ENCODE measurements around the gene CDRT4. TPM values are rescaled to one million over a fixed set of nuclear protein-coding genes. Genes with fewer than 3 reads are reported as not detected.

CDRT4 gene
- total RNA-seq, 2 experiments from 2014 or later = 6.1 to 6.2 TPM

DNA sequence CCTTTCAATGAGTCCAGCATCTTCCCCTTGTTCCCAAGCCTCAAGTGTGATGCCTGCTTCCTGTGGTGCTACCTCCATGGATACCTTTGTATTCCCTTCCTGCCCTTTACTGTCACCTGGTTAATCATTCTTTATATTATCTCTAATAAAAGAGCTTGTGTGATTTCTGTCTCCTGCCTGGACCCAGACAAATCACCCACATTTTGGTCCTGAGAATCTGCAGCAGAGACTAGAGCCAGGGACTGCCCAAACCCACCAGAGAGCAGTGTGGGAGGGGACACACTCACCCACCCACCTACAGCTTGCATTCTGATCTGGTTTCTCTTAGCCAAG lies 30.2 kb downstream of the CDRT4 start:
- no peak overlapping the region for H3K4me3 Mint-ChIP-seq
- POLR2A ChIA-PET = interaction anchor here (1.2 kb wide), 1 partner anchor 10 kb away, joined by 3 read pairs; no protein-coding TSS in a partner anchor
- CTCF ChIA-PET = interaction anchor here (0.7 to 3.5 kb wide), 7 partner anchors 8 to 180 kb away, joined by 3 to 20 read pairs (median 4); no protein-coding TSS in a partner anchor
- H3K4me1 Mint-ChIP-seq (ENCODE audit: low read depth) = peaks cover 18% of the 10 kb centered on the region
- H3K27ac Mint-ChIP-seq = peak overlapping the region; percentile 84
- H3K9me3 Mint-ChIP-seq (ENCODE audit: insufficient read depth) = peaks cover 5% of the 10 kb centered on the region
- ATAC-seq = no peak
- H3K27me3 Mint-ChIP-seq (ENCODE audit: low read depth) = no peaks in the 10 kb centered on the region
- peaks cover 38% of the 10 kb centered on the region for H3K36me3 Mint-ChIP-seq (ENCODE audit: low read depth)
- DNase-seq = no peak

DNA sequence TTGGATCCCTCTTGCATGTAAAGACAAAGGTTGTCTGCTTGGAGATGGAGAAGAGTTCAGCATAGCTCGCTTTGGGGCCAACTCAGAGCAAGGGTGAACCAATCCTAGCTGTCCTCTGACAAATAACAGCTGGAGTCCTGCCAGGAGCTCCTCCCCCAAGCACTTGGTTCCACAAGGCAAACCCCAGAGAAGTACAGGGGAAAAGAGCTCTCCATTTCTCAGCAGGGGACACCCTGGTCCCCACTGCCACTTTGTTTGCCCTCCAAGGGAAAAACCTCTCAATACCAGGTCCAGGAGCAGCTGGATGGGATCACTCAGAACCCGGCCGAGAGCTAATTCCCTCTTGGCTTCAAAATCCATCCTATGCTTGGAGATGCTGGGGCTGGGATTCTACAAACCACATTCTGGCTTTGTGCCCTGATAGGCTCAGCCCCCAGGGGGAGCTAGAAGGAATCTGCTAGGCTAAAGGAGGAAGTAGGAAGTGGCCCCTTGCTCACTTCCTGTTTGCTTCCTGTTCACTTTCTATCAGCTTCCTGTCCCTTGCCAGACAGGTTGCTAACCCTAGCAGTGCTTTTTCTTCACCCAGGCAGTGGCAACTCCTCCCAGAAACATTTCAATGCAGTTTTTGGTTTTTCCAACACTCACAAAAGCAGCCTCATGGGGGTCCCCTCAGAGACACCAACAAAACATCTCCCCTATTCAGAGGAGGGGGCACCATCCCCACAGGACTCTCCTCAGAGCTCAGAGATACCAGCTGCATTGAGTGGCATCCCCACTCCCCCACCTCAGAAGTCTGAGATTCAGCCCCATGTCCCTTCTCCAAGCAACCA lies 30.7 kb downstream of the CDRT4 start:
- ATAC-seq = peak; percentile 51
- POLR2A ChIA-PET = interaction anchor here (1.2 kb wide), 1 partner anchor 10 kb away, joined by 3 read pairs; no protein-coding TSS in a partner anchor
- H3K36me3 Mint-ChIP-seq (ENCODE audit: low read depth) = peaks cover 38% of the 10 kb centered on the region

DNA sequence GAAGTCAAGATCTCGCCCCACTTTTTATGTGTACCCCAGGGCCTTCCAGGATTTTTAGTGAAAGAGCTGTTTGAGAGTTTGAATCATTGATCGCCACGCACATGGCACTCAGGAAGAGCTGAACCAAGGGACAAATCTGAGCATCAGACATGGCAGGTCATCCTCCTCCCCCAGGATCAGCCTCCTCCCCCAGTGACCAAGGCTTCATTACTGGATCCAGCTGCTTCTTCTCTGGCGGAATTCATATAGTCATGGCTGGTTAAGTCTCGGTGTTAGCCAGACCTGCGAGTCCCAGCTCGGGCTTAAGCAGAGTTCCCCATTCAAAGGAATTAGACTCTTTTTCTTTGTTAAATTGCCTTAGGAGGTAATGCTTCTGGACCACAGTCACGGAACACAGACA lies 32.5 kb downstream of the CDRT4 start:
- Mint-ChIP-seq H3K36me3 (ENCODE audit: low read depth) (peaks cover 38% of the 10 kb centered on the region), H3K4me3 (no peak overlapping the region), H3K4me1 (ENCODE audit: low read depth) (peaks cover 18% of the 10 kb centered on the region), H3K27ac (no peak overlapping the region), H3K27me3 (ENCODE audit: low read depth) (no peaks in the 10 kb centered on the region), H3K9me3 (ENCODE audit: insufficient read depth) (peaks cover 5% of the 10 kb centered on the region)
- no peak for ATAC-seq
- CTCF ChIA-PET = no interaction called here
- POLR2A ChIA-PET = no interaction called here
- DNase-seq = no peak

More for the DNA sequence above, 30.7 kb downstream of the CDRT4 start:
- CTCF ChIA-PET = interaction anchor here (0.7 to 3.5 kb wide), 10 partner anchors 8 to 179 kb away, joined by 3 to 20 read pairs (median 4); no protein-coding TSS in a partner anchor
- Mint-ChIP-seq H3K27ac (peak overlapping the region; percentile 84), H3K4me3 (no peak overlapping the region), H3K9me3 (ENCODE audit: insufficient read depth) (peaks cover 5% of the 10 kb centered on the region), H3K4me1 (ENCODE audit: low read depth) (peaks cover 18% of the 10 kb centered on the region), H3K27me3 (ENCODE audit: low read depth) (no peaks in the 10 kb centered on the region)
- DNase-seq = peak; percentile 64

DNA sequence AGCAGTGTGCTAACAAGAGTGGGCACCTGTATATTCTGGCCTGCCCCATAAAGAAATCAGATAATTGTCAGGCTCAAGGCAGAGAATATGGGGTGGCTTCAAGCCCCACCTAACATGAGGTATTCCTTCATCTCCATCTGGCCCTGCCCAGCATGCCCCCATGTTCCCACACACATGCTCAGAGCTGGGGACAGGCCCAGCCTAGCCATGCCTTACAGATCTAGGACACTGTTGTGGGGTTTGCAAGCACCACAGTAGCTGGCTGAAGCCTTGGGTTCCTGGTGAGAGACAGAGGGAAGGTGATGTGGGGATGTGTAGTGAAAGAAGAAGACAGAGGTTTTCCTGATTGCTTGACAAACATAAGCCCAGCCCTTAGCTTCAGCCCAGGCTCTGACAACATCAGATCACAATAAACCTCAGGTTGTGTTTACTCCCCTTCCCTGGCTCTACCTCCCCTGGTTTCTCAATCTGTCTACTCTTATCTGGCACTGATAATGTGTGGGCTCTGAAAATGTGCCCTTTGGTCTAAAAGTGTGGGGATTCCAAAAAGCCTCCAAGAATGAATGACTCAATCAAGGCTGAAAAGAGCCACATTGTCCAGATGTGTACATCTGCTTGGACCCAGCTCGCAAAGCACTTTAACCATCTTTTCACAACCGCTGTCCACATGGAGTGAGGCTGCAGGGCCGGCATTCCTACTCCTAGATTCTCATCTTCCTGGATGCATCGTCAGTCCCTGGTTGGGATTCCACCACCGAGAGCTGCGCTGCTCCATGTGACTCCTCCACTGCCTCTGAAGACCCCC lies 34.4 kb downstream of the CDRT4 start:
- POLR2A ChIA-PET = no interaction called here
- Mint-ChIP-seq H3K9me3 (ENCODE audit: insufficient read depth) (peaks cover 5% of the 10 kb centered on the region), H3K36me3 (ENCODE audit: low read depth) (peaks cover 24% of the 10 kb centered on the region), H3K4me3 (no peak overlapping the region), H3K27me3 (ENCODE audit: low read depth) (peaks cover 2% of the 10 kb centered on the region), H3K27ac (no peak overlapping the region), H3K4me1 (ENCODE audit: low read depth) (peaks cover 18% of the 10 kb centered on the region)
- no peak for ATAC-seq
- DNase-seq = no peak
- CTCF ChIA-PET = no interaction called here

DNA sequence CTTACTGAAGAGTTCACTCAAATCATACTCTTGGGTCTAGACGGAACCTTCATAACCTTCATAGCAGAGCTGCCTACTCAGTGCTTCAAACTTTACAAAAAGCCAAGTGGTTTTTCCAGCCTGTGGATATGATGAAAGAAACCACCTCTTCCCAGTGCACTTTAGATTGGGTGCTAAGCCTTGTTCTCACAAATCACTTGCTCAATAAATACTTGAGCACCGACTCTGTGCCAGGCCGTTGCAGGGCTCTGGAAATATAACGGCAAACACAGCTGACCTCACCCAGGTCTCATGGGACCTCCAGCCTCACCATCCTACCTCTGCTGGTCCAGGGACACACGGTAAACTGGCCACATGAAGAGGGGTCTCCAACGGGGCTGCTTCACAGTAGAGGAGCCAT lies 35.7 kb downstream of the CDRT4 start:
- Mint-ChIP-seq H3K9me3 (ENCODE audit: insufficient read depth) (peaks cover 5% of the 10 kb centered on the region), H3K27me3 (ENCODE audit: low read depth) (peaks cover 2% of the 10 kb centered on the region), H3K27ac (no peak overlapping the region), H3K4me1 (ENCODE audit: low read depth) (peaks cover 10% of the 10 kb centered on the region), H3K4me3 (no peak overlapping the region), H3K36me3 (ENCODE audit: low read depth) (peaks cover 13% of the 10 kb centered on the region)
- DNase-seq = no peak
- ATAC-seq = no peak
- CTCF ChIA-PET = no interaction called here
- POLR2A ChIA-PET = no interaction called here

DNA sequence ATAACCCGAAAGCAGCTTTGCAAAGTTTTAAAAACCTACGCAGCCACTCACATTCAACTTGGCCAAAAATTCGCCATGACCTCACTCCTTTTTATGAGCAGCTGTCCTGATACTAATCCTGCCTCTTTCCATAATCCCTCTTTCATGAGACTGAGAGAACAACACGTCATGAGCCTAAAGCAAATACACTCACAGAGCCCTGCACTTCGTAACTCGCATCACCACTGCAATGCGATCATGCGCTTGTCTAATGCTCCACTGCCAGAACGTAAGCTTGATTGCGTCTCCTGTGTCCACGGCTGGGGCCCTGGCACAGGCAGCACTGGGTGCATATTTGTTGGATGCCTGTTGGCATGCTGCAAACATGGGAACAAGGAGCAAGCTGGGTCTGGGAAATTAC lies 36.2 kb downstream of the CDRT4 start:
- ATAC-seq = no peak
- H3K4me1 Mint-ChIP-seq (ENCODE audit: low read depth) = peaks cover 4% of the 10 kb centered on the region
- POLR2A ChIA-PET = no interaction called here

DNA sequence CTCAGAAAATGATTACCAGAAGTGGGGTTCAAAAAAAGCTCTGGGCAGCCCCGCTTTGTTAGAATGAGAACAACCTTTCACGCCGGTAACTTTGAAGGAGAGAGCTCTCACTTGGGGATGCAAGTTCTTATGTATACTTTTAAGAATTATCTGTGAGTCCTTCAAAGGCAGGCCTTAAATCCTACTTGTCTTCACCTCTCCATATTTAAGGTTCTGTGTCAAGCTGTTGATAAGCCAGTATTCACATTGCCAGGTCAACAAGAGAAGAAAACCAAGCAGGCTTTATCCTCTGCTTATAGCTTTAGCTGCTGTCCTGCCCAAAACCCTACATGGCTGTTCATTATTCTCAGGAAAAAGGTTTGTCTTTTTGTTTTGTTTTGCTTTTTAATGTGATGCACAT lies 42.9 kb downstream of the CDRT4 start:
- Mint-ChIP-seq H3K4me3 (no peak overlapping the region), H3K27me3 (ENCODE audit: low read depth) (peaks cover 7% of the 10 kb centered on the region), H3K4me1 (ENCODE audit: low read depth) (no peaks in the 10 kb centered on the region), H3K27ac (no peak overlapping the region), H3K36me3 (ENCODE audit: low read depth) (no peaks in the 10 kb centered on the region), H3K9me3 (ENCODE audit: insufficient read depth) (no peaks in the 10 kb centered on the region)
- CTCF ChIA-PET = interaction anchor here (1.5 kb wide), 1 partner anchor 12 kb away, joined by 4 read pairs; no protein-coding TSS in a partner anchor
- POLR2A ChIA-PET = no interaction called here
- ATAC-seq = no peak
- DNase-seq = no peak

More for the DNA sequence above, 36.2 kb downstream of the CDRT4 start:
- CTCF ChIA-PET = no interaction called here
- H3K27me3 Mint-ChIP-seq (ENCODE audit: low read depth) = peaks cover 2% of the 10 kb centered on the region
- H3K9me3 Mint-ChIP-seq (ENCODE audit: insufficient read depth) = peaks cover 5% of the 10 kb centered on the region
- no peak overlapping the region for H3K4me3 Mint-ChIP-seq
- no peak for DNase-seq
- H3K36me3 Mint-ChIP-seq (ENCODE audit: low read depth) = peaks cover 7% of the 10 kb centered on the region
- no peak overlapping the region for H3K27ac Mint-ChIP-seq

DNA sequence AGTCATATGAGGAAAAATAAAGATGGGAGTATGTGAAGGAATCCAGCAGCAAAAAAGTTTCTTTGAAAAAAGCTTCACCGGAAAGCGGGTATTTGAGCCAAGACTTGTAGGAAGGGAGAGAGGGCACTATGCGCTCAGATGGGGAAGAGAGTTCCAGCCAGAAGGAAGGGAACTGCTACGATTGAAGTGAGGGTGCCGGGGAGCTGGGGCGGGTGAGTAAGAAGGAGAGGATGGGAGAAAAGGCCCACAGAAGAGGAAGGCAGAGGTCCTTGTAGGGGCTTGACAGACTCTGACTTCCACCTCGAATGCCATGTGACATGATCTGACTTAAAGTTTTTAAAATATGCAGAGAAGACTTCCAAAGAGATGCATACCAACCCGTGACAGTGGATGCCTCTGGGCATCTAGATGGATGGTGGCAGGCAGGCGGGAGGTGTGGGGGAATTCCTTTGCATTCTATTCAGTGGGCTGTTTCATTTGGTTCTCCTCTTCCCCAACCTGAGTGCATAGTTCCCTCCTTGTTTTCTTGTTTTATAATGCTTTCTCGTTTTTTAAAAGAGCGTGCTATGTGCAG lies 44.9 kb downstream of the CDRT4 start:
- CTCF ChIA-PET = no interaction called here
- Mint-ChIP-seq H3K27me3 (ENCODE audit: low read depth) (peaks cover 5% of the 10 kb centered on the region), H3K27ac (no peak overlapping the region), H3K9me3 (ENCODE audit: insufficient read depth) (no peaks in the 10 kb centered on the region), H3K4me3 (no peak overlapping the region), H3K4me1 (ENCODE audit: low read depth) (no peaks in the 10 kb centered on the region), H3K36me3 (ENCODE audit: low read depth) (no peaks in the 10 kb centered on the region)
- POLR2A ChIA-PET = no interaction called here
- ATAC-seq (no peak), DNase-seq (no peak)

DNA sequence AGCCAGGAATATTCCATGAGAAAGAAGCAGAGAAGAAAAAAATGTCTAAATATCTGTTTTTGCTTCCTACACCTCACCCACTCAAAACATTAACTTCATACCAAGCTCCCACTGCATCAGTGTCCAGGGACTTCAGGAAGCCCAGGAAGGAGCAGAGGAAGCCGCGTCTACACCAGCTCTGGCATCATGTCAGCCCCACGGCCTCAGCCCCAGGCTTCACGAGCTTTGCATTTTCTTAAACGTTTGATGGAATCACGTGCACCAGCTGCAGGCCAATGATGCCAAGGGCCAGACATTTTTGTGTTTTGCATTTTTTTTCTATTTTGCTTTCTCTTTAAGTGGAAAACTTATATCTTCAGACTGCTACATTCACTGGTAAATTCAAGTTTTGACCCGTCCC lies 48.6 kb downstream of the CDRT4 start:
- Mint-ChIP-seq H3K36me3 (ENCODE audit: low read depth) (no peaks in the 10 kb centered on the region), H3K4me3 (no peak overlapping the region), H3K27ac (no peak overlapping the region), H3K9me3 (ENCODE audit: insufficient read depth) (no peaks in the 10 kb centered on the region), H3K27me3 (ENCODE audit: low read depth) (peaks cover 5% of the 10 kb centered on the region), H3K4me1 (ENCODE audit: low read depth) (no peaks in the 10 kb centered on the region)
- DNase-seq (no peak), ATAC-seq (no peak)
- CTCF ChIA-PET = interaction anchor here (0.5 kb wide), 1 partner anchor 198 kb away, joined by 3 read pairs; no protein-coding TSS in a partner anchor
- POLR2A ChIA-PET = no interaction called here

DNA sequence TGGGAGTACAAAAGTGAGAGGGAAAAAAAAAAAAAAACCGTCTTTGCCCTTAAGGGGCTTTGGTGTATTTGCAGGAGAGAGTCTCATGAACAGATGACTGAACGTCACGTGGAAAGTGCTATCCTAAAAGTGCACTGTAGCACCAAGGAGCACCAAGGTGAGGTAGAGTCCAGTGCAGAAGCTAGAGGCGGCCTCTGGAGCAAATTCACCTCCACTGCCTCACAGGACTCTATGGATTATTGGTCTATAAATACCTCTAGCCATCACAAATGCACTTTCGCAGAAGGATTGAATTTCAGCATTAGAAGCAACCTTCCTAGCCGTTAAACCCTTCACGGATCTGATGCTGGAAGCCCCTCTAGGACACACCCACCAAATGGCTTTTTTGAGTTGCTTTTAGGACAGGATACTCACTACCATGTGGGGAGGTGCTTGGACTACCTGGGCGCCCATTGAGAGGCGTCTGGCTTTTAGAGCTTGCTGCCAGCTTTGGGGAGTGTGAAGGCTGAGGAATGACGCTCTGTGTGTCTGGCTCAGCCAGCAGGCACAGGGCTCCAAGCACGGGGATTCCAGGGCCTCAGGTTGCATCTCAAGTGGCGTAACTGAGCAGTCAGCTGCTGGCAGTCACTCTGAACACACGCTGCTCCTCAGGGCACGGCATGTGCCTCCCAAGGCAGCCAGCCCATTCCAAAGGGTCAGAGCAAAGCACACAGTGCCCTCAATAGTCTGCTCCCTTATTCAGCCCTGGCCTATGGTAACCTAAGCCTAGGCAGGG lies 52.7 kb downstream of the CDRT4 start:
- ATAC-seq (no peak), DNase-seq (no peak)
- H3K4me1 Mint-ChIP-seq (ENCODE audit: low read depth) = peaks cover 3% of the 10 kb centered on the region
- no peaks in the 10 kb centered on the region for H3K9me3 Mint-ChIP-seq (ENCODE audit: insufficient read depth)
- no peaks in the 10 kb centered on the region for H3K36me3 Mint-ChIP-seq (ENCODE audit: low read depth)
- ChIA-PET POLR2A (no interaction called here), CTCF (interaction anchor here (1.7 kb wide), 1 partner anchor 88 kb away, joined by 3 read pairs; no protein-coding TSS in a partner anchor)
- H3K4me3 Mint-ChIP-seq = no peak overlapping the region
- peaks cover 2% of the 10 kb centered on the region for H3K27me3 Mint-ChIP-seq (ENCODE audit: low read depth)
- no peak overlapping the region for H3K27ac Mint-ChIP-seq

DNA sequence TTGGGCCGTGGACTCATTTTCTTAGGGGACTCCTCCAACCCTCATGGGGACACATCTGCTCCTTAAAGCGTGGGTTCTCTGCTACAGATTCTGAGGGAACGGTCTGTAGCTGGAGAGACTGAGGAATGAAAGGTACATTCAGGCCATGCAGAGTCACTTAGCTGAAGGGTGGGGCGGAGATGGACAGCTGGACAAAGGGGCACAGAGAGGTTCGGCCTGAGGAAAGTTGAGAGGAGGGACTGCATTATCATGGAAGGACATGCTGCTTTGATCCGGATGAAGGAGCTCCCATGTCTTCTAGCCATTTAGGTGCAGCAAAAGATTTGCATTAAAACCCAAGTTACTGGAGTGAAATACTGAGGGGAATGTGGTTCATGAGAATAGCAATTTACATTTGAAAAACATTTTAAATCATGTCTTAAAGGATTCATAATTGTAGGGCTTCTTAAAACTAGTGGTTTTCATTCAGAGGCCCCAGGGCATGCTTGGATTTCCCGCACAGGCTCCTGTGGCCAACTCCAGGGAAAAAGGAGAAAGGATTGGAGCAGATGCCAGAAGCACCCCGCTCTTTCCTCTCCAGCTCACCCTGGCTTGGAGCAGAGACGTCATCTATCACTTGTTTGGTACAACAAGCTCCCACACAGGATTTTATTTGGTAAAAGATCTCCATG lies 54.2 kb downstream of the CDRT4 start:
- ChIA-PET CTCF (no interaction called here), POLR2A (no interaction called here)

More for the DNA sequence above, 54.2 kb downstream of the CDRT4 start:
- H3K9me3 Mint-ChIP-seq (ENCODE audit: insufficient read depth) = no peaks in the 10 kb centered on the region
- no peak for DNase-seq
- no peak overlapping the region for H3K4me3 Mint-ChIP-seq
- no peaks in the 10 kb centered on the region for H3K36me3 Mint-ChIP-seq (ENCODE audit: low read depth)
- no peak overlapping the region for H3K27ac Mint-ChIP-seq
- peaks cover 3% of the 10 kb centered on the region for H3K4me1 Mint-ChIP-seq (ENCODE audit: low read depth)
- no peak for ATAC-seq
- peaks cover 2% of the 10 kb centered on the region for H3K27me3 Mint-ChIP-seq (ENCODE audit: low read depth)
